DMS 273 treated with DMSO at 0.1 percent for 48 hours (cell line): ENCODE results near the gene SLC16A7.
"Not testable (repeated sequence)": the region's sequence is repeated elsewhere in the genome, so short reads cannot be mapped to it uniquely, and the experiment has no call there.

ENCODE experiments used
- DNase-seq: peaks from one replicate; lab custom pipeline; 2025; lab: John Stamatoyannopoulos, UW

SLC16A7 gene

DNA sequence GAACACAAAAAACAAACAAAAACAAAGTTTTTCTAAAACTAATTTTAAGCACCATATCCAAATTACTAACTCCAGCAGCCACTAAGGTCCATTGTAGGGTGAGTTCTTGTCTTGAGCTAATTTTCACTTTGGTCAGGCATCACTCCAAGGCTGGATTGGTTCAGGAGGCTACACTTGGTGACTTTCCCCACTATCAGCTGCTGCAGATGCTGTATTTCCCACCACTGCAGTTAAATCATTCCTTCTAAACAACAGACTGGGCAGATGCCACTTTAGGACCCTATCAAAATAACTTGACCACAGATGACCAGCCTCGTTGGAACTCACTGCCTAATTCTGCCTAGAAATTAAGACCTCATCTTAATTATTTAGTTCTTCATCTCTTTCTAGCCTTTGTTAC is 140.5 kb downstream of the SLC16A7 start:
- DNase-seq, result peak; percentile 58

DNA sequence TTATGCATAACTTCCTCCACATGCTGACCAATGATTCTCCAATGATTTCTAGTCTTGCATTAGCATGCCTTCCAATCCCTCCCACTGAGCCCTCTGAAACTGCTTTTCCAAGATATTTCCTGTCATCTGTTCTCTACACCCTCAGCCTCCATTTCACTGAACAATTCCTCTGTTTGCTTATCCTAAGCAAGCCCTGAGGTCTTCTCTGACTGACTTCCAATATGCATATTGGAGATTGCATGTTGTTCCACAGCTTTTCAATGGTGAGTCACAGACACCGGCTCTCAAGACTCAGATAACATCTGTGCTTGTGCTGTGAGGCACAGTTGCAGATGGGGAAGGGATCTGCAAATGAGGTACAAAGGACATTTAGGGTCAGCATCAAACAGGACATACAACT is 141.0 kb downstream of the SLC16A7 start:
- DNase-seq, result peak; percentile 83

DNA sequence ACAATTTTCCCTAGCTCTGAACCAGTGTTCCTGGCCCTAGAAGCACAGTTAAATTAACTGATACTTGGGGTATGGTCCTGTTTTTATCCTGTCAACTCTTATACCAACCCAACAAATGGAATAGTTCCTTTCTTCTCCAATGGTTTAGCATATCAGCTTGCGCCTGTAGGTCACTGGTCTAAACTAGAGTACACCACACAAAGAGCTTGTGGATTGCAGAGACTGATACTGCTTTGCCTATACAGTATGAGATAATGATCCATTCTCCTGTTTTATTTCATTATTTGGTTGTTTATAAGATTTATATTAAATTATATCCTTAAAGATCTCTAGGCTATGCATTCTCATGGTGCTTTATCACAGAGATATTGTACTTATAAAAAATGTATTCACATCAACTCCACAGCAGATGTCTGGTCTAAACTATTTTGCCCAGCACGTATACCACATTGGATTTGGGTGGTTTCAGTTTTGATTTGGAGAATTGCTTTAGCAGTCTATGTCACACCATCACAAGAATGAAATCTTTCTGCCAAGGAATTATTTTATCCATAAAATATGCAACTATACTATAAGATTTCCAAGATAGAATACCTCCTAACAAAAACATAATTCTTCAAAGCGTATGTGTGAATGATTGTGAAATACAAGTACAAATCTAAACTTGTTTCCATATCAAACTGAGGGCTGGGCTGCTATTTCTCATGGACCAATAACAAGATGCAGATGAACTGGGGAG is 142.1 kb downstream of the SLC16A7 start:
- DNase-seq, result no peak

DNA sequence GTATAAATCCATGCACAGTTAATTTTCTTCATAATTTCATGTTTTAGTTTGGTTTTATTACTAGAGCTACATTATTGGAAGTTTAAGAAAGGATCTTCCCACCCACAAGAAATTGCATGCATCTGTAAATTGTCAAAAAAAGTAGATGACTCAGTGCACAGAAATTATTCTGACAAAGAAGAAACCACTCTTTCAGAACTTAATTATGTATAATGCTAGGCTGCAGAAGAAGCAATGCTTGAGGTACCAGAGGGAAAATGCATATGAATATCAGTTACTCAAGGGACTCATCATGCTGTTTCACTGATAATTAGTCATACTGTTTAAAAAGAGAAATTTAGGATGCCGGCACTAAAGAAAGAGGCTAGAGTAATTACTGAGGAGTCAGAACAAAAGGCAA is 147.0 kb downstream of the SLC16A7 start:
- DNase-seq, result no peak

DNA sequence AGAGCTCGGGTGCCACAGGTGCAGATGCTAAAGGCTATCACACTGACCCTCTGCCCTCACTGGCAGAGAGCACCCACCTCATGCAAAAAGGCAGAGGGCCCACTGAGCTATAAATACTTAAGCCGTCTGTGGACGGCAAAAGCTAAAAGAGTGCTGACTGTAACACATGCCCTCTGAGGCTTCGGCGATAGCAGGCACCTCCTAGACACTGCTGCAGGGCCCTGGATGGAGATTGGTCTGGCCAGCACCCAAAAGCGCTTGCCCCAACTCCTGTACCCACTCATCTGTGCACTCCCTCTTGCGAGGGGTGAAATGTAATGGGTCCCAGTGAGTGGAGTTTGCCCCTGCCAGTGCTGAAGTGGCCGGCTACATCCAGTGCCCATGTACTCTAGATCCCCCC is 148.7 kb downstream of the SLC16A7 start:
- no peak for DNase-seq

DNA sequence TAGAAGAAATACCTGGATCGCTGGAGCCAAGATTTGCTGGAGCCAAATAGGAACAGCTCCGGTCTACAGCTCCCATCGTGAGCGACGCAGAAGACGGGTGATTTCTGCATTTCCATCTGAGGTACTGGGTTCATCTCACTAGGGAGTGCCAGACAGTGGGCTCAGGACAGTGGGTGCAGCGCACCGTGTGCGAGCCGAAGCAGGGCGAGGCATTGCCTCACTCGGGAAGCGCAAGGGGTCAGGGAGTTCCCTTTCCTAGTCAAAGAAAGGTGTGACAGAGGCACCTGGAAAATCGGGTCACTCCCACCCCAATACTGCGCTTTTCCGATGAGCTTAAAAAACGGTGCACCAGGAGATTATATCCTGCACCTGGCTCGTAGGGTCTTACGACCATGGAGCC is 155.3 kb downstream of the SLC16A7 start:
- DNase-seq, result not testable (repeated sequence)

DNA sequence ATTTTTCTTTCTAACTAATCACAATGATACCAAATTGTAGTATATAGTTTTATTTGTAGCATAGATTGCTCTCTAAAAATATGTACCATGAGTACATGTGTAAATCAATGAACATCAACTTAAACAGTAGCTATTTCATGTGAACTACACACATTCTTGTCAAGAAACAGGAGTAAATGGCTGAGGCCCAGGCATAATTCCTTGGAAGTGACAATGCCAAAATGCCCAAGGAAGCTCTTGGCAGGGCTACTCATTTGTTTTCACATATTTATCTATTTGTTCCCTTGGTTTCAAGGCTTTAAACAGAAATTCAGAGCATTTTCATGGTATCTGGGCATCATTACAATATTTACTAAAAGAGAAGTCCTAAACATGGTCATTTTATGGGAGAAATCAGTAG is 165.7 kb downstream of the SLC16A7 start:
- DNase-seq, result no peak

DNA sequence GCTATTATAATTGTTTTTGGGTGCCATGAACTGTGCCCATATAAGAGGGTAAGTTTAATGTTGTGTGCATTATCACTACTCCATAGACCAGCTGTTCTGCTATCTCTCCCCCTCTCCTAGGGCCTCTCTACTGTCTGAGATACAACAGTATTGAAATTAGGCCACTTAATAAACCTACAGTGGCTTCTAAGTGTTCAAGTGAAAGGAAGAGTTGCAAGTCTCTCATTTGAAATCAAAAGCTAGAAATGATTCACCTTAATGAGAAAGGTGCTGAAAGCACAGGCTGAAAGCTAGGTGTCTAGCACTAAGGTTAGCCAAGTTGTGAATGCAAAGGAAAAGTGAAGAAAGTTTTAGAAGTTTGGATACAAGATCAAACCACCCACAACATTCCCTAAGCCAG is 168.0 kb downstream of the SLC16A7 start:
- DNase-seq, result no peak

DNA sequence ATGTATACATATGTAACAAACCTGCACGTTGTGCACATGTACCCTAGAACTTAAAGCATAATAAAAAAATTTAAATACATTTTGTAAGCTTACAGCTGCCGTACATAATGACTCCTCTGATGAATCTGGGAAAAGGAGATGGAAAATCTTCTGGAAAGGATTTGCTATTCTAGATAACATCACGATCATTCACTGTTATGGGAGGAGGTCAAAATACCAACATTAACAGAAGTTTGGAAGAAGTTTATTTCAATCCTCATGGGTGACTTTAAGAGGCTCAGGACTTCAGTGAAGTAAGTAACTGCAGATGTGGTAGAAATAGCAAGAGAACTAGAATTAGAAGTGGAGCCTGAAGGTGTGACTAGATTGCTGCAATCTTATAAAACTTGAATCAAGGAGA is 172.2 kb downstream of the SLC16A7 start:
- DNase-seq, result no peak

DNA sequence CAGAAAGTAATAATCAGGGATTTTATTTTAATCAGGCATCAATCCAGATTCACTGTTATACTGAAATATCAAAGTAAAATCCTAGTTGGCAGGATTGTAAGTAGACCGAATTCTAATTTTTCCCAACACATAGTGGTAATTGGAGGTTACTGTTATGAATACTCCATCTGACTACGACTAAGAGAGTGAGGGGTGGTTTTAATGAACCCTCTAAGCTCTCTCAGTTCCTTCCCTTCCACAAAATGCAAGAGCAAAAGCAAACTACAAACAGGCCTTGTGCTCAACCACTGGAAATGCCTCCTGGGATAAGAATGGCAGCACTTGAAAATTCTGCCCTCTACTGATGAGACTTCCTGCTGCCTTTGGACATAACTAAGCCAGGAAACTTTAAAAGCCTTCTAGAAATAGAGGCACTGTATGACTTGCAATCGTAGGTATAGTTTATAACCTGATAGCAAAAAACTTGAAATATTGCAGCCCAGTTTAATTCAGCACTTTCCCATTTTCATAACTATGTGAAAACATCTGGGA is 184.8 kb downstream of the SLC16A7 start:
- DNase-seq, result no peak

DNA sequence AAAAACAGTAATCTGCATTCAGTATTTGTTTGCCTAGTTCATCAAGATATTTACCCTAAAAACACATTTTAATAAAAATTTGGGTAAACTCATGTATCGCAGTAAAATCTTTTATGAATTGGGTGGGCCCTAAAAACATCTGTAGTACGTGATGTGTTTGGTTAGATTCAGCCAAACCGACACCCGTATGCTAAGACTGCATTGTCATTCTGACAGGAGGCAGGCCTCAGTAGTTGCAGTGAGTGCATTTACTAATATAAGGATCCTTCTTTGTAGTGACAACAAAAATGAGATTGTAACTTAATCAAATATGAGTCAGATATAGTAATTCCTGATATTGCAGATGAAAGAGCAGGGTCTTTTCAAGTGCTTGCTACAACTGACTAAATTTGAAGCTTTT is 191.8 kb downstream of the SLC16A7 start:
- no peak for DNase-seq

DNA sequence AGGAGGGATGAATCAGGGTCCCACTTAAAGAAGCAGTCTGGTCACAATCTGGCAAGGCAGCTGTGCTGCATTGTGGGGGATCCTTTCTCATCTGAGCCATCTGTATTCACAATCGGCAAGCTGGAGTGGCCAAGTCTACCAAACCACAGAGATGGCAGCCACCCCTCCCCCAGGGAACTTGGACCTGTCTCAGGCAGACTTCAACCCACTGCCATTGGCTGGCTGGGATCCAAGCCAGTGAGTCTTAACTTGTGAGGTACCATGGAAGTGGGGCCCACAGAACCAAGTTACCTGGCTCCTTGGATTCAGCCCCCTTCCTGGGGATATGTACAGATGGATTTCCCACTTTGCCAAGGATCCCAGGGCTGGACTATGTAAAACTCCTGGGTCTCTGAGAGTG is 196.8 kb downstream of the SLC16A7 start:
- no peak for DNase-seq

DNA sequence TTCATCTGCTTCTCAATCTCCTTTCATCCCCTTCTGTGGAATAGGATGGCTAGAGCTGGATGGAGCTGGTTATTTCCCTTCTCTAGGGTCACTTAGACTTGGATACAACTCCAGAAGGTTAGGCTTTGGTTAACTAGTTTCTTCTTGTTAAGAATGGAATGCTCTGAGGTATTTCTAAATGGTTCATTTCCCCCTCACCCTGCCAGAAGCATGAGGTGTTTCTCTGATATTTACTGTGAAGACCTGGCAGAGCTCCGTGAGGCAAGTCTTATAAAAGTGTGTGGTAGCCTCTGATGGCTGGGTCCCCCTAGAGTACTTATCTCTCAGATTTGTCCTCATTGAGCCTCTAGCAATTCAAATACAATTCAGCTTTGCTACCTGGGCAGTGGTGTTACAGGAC is 207.9 kb downstream of the SLC16A7 start:
- no peak for DNase-seq

DNA sequence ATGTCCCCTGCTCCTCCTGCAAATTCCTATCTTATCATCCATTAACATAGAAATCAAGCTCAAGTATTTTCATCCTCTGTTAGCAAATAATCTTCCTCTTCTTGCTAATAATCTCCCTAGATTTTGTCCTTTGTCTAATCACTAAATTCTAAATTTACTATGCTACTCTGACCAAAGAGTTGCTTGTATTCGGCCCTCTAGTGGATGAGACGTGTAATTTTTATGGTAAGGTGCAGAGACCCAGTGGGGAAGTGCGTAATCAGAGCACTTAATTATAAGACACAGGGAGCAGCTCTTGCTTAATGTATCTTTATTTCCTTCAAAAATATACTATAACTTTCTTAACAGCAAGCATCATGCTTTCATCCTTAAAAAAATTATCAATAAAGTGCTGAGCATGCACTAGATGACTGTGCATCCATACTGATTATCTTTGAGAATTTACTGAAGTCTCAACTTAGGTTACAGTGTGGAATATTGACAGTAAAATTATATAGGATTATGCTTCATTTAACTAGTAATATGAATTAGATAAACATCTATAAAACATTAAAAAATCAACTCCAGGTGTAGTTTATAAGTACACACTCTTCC is 212.6 kb downstream of the SLC16A7 start:
- DNase-seq, result no peak

DNA sequence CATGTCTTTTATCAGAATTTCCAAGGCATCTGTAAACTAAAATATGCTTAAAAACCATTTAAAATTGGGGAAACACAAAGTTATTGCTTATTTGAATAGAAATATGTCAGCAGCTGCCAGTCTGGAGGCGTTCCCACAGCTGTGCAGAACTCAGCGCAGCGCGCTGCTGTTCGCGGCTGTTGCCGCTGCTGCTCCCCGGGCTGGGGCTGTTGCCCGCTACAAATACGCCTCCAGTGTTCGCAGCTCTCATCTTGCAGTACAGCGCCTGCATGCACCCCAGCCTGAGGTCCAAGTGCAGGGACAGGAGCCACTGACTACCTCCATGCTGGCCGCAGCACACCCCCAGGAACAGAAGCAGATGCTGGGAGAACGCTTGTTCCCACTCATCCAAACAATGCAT is 216.2 kb downstream of the SLC16A7 start:
- no peak for DNase-seq

DNA sequence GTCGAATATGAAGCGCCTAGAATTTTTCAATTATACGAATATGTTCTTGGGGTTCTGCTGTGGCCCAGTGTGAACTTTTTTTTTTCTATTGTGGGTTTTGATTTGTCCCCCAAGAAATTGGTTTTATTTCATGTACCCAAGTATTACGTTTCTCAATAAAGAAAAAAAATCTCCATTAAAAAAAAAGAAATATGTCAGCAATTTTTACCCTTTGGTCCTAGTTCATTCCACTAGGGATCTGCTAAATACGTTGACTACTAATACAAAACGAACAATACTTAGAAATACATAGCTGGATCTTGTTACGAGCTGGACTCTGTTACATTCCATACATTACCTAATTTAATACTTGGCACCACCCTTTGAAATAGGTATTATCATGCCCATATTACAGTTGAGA is 216.9 kb downstream of the SLC16A7 start:
- DNase-seq, result no peak

DNA sequence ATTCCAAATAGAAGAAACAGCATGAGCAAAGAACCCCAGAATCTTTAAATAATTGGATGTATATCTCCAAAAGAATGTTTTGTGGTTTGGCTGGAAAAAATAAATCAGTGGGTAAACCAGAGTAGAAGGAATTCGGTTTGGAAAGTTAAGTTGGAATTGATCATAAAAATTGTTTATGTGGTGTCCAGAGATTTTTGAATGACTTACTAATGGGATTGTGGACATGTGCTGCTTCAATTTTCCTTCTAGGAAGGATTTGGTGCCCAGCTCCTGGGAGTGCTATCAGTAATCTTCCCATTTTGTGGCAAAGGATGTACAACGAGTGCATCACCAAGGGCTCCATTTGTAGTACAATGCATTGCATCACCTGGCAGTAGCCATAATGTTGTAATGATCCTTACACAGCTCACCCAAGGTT is 224.8 kb downstream of the SLC16A7 start:
- no peak for DNase-seq

DNA sequence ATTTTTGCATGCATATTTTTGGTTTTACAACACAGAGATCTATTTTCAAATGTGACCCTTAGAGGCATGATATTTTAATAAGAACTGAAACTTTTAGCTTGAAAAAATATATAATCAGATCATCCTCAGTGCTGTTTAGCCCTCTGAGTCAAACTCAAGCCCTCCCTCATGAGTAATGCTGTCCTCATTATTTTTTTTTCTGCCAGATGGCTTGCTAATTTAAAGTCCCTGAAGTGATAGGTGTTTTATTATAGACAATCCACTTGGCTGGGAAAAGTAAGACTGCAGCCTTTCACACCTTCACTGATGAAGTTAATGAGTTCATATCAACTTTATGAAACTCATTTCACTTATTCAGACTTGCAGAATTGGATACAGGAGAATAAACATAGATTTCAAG is 227.7 kb downstream of the SLC16A7 start:
- peak; percentile 31 for DNase-seq

DNA sequence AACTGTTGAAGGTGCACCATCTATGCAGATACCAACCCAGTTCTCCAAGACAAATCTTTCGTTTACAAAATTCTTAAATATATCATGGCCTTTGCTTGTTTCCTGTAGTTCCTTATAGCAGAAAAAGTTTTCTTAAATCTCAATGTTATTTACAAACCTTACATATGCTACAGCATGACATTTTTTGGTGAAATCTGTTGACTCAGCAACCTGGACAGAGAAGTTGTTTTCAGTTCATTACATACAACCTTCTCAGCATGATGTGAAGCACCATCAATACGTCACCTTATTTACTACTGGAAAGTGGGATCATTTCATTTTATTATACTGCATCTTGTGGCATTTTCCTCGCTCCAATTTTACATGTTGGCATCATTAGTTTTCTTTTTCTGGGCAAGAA is 231.9 kb downstream of the SLC16A7 start:
- no peak for DNase-seq

DNA sequence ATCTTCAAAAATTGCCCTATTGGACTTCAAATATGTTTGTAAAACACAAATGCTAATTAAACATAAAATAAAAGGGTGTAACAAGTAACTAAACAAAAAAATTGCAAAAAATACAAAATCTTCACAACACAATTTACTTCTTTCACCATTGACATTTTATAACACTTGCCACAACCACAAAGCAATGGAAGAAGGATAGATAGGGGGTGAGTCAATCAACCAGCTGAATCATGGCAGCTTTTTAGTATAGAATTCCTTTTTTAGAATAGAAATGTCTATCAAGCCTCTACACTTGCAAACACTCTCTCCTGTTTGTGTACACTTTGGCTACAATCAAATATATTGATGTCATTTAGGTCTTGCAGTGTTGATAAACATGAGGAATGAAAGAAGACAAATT is 232.7 kb downstream of the SLC16A7 start:
- no peak for DNase-seq

DNA sequence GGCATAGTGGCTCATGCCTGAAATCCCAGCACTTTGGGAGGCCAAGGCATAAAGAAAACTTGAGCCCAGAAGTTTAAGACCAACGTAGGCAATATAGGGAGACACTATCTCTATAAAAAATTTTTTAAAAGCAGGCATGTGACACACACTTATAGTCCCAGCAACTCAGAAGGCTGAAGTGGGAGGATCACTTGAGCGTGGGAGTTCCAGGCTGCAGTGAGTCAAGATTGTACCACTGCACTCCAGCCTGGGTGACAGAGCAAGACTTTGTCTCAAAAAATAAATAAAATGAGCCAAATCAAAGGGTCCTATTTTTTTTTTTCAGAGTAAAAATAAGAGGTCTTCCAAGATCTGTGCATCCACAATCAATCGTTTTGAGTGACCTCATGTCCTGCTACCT is 237.6 kb downstream of the SLC16A7 start:
- no peak for DNase-seq

DNA sequence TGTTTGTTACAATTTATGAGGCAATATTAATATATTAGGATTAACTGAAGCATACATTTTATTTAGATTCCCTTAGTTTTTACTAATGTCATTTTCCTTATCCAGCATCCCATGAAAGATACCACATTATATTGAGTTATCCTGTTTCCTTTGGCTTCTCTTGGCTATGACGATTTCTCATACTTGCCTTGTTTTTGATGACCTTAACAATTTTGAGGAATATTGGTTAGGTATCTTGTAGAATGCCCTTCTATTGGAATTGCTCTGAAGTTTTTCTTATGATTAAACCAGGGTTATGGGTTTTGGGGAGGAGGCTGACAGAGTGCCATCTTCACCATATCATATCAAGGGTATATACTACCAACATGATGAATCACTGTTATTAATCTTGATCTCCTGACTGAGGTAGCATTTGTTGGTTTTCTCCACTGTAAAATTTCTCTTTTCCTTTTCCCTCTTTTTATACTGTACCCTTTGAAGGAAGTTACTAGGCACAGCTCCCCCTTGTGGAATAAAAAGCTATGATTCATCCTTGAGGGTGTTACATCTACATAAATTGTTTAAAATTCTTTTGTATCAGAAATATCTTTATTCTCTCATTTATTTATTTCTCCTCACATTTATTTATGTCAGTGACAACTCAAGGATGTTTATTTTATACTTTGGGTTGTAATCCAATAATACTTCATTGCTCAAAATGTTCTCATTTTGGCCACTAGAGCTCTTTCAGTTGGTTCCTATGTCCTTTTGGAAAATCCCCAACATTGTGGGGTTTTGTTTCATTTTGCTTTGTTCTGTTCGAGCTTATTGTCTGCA is 239.0 kb downstream of the SLC16A7 start:
- DNase-seq, result no peak
